Measurements from ENCODE around the gene STK38. TPM values are rescaled to one million over a fixed set of nuclear protein-coding genes. Genes with fewer than 3 reads are reported as not detected.

STK38 gene
- polyA plus RNA-seq, 2 of the 4 experiments (the other 2 are of a cell fraction) = 30.0 to 30.9 TPM

- Histone ChIP-seq H3K4me1 (no peaks in the 10 kb centered on the region), H3K27ac (no peak overlapping the region), H3K4me3 (no peak overlapping the region), H3K4me2 (no peak overlapping the region), H3K9me3 (no peaks in the 10 kb centered on the region)
- FAIRE-seq (no peak), DNase-seq (ENCODE audit: low read depth in 1 of 2, low spot score in 1 of 2) (no peak), ATAC-seq (no peak)
- TF ChIP-seq PBX3 (IDR thresholded peaks at IDR 0.05) (no peak), HEYL (CRISPR knock-in tag; IDR thresholded peaks at IDR 0.05) (no peak), KDM1A (IDR thresholded peaks at IDR 0.05; ENCODE audit: low read depth) (no peak), RFX5 (IDR thresholded peaks at IDR 0.05) (no peak), HOXA7 (CRISPR knock-in tag; IDR thresholded peaks at IDR 0.05) (no peak), ZNF302 (CRISPR knock-in tag; IDR thresholded peaks at IDR 0.05) (no peak), JUN (IDR thresholded peaks at IDR 0.05) (no peak), MYC (IDR thresholded peaks at IDR 0.05; ENCODE audit: borderline replicate concordance, low read length) (no peak), CHD4 (IDR thresholded peaks at IDR 0.05; ENCODE audit: borderline replicate concordance) (no peak)
- ChIA-PET CTCF (interaction anchor here (0.6 to 1.1 kb wide), 2 partner anchors 15 to 412 kb away, joined by 3 read pairs; no protein-coding TSS in a partner anchor), POLR2A (no interaction called here)
- WGBS (ENCODE audit: missing lambda C conversion rate) = 100% methylated on average over 4 of the region's 4 CpGs
Observed at GRCh38 chr6:36516559-36516958, 30.7 kb downstream of the STK38 start.

- ATAC-seq (no peak), DNase-seq (ENCODE audit: low read depth in 1 of 2, low spot score in 1 of 2) (no peak), FAIRE-seq (no peak)
- ChIA-PET CTCF (interaction anchor here (0.6 kb wide), 1 partner anchor 411 kb away, joined by 3 read pairs; no protein-coding TSS in a partner anchor), POLR2A (no interaction called here)
- no peak overlapping the region for H3K4me3 ChIP-seq
- WGBS (ENCODE audit: missing lambda C conversion rate) = 83% methylated on average over 3 of the region's 3 CpGs
- H3K27ac ChIP-seq = no peak overlapping the region
- H3K4me1 ChIP-seq = no peaks in the 10 kb centered on the region
- no peak overlapping the region for H3K4me2 ChIP-seq
- TF ChIP-seq NPAS2 (CRISPR knock-in tag; IDR thresholded peaks at IDR 0.05; ENCODE audit: borderline replicate concordance) = no peak
- no peak for TF ChIP-seq EHMT2 (IDR thresholded peaks at IDR 0.05; ENCODE audit: low read depth)
- no peaks in the 10 kb centered on the region for H3K9me3 ChIP-seq
Observed at GRCh38 chr6:36515844-36516243, 31.4 kb downstream of the STK38 start.

GRCh38 chr6:36514554-36515456 is 32.5 kb downstream of the STK38 start:
- ATAC-seq (no peak), FAIRE-seq (no peak), DNase-seq (ENCODE audit: low read depth in 1 of 2, low spot score in 1 of 2) (no peak)
- 88% methylated on average over 8 of the region's 8 CpGs for WGBS (ENCODE audit: missing lambda C conversion rate)
- no peaks in the 10 kb centered on the region for H3K9me3 ChIP-seq
- TF ChIP-seq FOSL2 (IDR thresholded peaks at IDR 0.05) (no peak), FOSL2 (CRISPR knock-in tag; IDR thresholded peaks at IDR 0.05) (no peak), MAFK (IDR thresholded peaks at IDR 0.05; ENCODE audit: partially characterized antibody) (no peak), ZNF302 (CRISPR knock-in tag; IDR thresholded peaks at IDR 0.05) (no peak), RNF2 (IDR thresholded peaks at IDR 0.05; ENCODE audit: borderline replicate concordance, low read depth) (no peak), CHD4 (IDR thresholded peaks at IDR 0.05; ENCODE audit: borderline replicate concordance) (no peak), HOXB5 (CRISPR knock-in tag; IDR thresholded peaks at IDR 0.05) (no peak), HEYL (CRISPR knock-in tag; IDR thresholded peaks at IDR 0.05) (no peak), ZC3H11A (IDR thresholded peaks at IDR 0.05) (no peak), ZSCAN20 (CRISPR knock-in tag; IDR thresholded peaks at IDR 0.05) (no peak), CHD2 (IDR thresholded peaks at IDR 0.05; ENCODE audit: low read length, partially characterized antibody) (no peak), NPAS2 (CRISPR knock-in tag; IDR thresholded peaks at IDR 0.05; ENCODE audit: borderline replicate concordance) (no peak), PHF8 (IDR thresholded peaks at IDR 0.05; ENCODE audit: borderline replicate concordance, low read depth) (no peak), HDAC2 (IDR thresholded peaks at IDR 0.05) (no peak), BCL3 (IDR thresholded peaks at IDR 0.05) (no peak), NFE2L2 (conservative IDR thresholded peaks at IDR 0.05; ENCODE audit: low read length) (no peak), FOXS1 (CRISPR knock-in tag; IDR thresholded peaks at IDR 0.05) (no peak), EHF (CRISPR knock-in tag; IDR thresholded peaks at IDR 0.05) (no peak), JUNB (IDR thresholded peaks at IDR 0.05) (no peak), NR3C1 (IDR thresholded peaks at IDR 0.05) (no peak), BHLHE40 (IDR thresholded peaks at IDR 0.05; ENCODE audit: low read depth, low read length) (no peak)
- POLR2A ChIA-PET = interaction anchor here (0.5 kb wide), 2 partner anchors 68 to 81 kb away, joined by 3 to 4 read pairs; no protein-coding TSS in a partner anchor
- H3K4me2 ChIP-seq = no peak overlapping the region
- H3K27ac ChIP-seq = no peak overlapping the region
- H3K4me1 ChIP-seq = no peaks in the 10 kb centered on the region
- CTCF ChIA-PET = interaction anchor here (0.7 kb wide), 1 partner anchor 156 kb away, joined by 3 read pairs; no protein-coding TSS in a partner anchor
- H3K4me3 ChIP-seq = no peak overlapping the region

Measured in A549 (cell line).